Activated CD4-positive, CD25-positive, alpha-beta regulatory T cell treated with anti-CD3 and anti-CD28 coated beads, Interleukin-2, amount 50 U/mL, for 24 hours (primary cell): ENCODE data around the gene TGFBI.

Source experiments
- ATAC-seq, 2 donors: fragments of 150-1000 bp; cut with Tn5 transposase; one replicate each; pipeline ENCODE4 v1.10.0; 2021; ENCODE audit warnings: mild to moderate bottlenecking in 1 of 2, moderate library complexity in 1 of 2

The TGFBI gene

GRCh38 chr5:136028782-136029742, at the start of gene TGFBI:
TSS of gene TGFBI (plus strand) at chr5:136028988. CDS start at chr5:136029056, 68 bp downstream.
- ATAC-seq: peak; percentile 20 to 31

- ATAC-seq: no peak
These were observed 49.8 kb upstream of the TGFBI start for GRCh38 chr5:135978993-135979392.

- no peak for ATAC-seq
These were observed 49.3 kb upstream of the TGFBI start for GRCh38 chr5:135979510-135979909.

- no peak for ATAC-seq
These were observed 48.2 kb upstream of the TGFBI start for GRCh38 chr5:135980620-135981019.

- no peak for ATAC-seq
These were observed 42.8 kb upstream of the TGFBI start for GRCh38 chr5:135985951-135986350.

- ATAC-seq: no peak
These were observed 42.4 kb upstream of the TGFBI start for GRCh38 chr5:135986401-135986800.

GRCh38 chr5:135986891-135987401, 41.8 kb upstream of the TGFBI start:
- no peak for ATAC-seq

GRCh38 chr5:135988546-135988945, 40.2 kb upstream of the TGFBI start:
- no peak for ATAC-seq

GRCh38 chr5:135989686-135990085, 39.1 kb upstream of the TGFBI start:
- ATAC-seq: no peak

- no peak for ATAC-seq
These were observed 38.1 kb upstream of the TGFBI start for GRCh38 chr5:135990528-135991255.

- ATAC-seq: no peak
These were observed 37.4 kb upstream of the TGFBI start for GRCh38 chr5:135991429-135991828.

GRCh38 chr5:135993335-135993879, 35.4 kb upstream of the TGFBI start:
- no peak for ATAC-seq

- no peak for ATAC-seq
These were observed 34.7 kb upstream of the TGFBI start for GRCh38 chr5:135993880-135994636.

GRCh38 chr5:135995976-135996375, 32.8 kb upstream of the TGFBI start:
- no peak for ATAC-seq

GRCh38 chr5:135996611-135997010, 32.2 kb upstream of the TGFBI start:
- ATAC-seq: no peak

GRCh38 chr5:135997673-135998335, 31.0 kb upstream of the TGFBI start:
- no peak for ATAC-seq

- ATAC-seq: no peak
These were observed 29.9 kb upstream of the TGFBI start for GRCh38 chr5:135998889-135999288.

- ATAC-seq: no peak
These were observed 29.2 kb upstream of the TGFBI start for GRCh38 chr5:135999406-136000139.

GRCh38 chr5:136000147-136000546, 28.6 kb upstream of the TGFBI start:
- no peak for ATAC-seq

GRCh38 chr5:136000932-136001331, 27.9 kb upstream of the TGFBI start:
- ATAC-seq: no peak

GRCh38 chr5:136001466-136001981, 27.3 kb upstream of the TGFBI start:
- no peak for ATAC-seq
